ENCODE measurements around the gene IGSF9.

IGSF9 gene

DNA sequence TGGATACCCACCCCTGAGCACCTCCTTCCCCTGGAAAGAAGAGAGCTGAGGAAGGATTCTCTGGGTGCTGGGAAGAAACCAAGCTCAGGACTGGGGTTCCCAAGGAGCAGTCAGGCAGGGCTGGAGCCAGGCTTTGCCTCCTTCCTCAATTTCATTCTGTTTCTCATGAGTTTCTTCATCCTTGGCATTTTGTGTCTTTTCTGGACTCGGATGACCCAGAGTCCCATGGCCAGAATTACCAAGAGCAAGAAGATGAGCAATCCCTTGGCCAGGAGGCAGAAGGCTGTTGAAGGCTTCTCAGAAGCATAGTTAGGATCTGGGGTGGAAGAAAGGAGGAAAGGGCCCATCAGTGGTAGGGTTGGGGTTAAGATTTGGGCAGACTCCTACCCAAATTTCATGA, 6.1 kb upstream of the IGSF9 start:
- TF ChIP-seq, protein P1, sequence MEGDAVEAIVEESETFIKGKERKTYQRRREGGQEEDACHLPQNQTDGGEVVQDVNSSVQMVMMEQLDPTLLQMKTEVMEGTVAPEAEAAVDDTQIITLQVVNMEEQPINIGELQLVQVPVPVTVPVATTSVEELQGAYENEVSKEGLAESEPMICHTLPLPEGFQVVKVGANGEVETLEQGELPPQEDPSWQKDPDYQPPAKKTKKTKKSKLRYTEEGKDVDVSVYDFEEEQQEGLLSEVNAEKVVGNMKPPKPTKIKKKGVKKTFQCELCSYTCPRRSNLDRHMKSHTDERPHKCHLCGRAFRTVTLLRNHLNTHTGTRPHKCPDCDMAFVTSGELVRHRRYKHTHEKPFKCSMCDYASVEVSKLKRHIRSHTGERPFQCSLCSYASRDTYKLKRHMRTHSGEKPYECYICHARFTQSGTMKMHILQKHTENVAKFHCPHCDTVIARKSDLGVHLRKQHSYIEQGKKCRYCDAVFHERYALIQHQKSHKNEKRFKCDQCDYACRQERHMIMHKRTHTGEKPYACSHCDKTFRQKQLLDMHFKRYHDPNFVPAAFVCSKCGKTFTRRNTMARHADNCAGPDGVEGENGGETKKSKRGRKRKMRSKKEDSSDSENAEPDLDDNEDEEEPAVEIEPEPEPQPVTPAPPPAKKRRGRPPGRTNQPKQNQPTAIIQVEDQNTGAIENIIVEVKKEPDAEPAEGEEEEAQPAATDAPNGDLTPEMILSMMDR (IDR thresholded peaks at IDR 0.05), result no peak

DNA sequence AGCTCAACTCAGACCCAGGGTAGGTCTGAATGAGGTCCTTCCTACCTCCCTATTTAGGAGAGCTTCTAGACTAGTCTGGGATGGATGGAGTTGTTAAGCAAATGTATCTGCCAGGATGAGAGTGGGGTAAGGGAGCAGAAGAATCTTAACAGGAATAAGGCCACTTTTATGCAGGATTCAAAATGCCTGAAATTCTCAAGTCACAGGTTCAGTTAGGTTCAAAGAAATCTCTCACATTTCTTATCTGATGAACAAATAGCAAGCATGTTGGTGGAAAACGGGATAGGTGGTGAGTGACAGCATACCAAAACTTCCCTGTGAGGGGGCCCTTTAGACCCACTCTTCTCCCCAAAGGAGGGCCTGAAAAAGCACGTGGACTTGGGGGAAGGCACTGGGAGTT, 5.6 kb upstream of the IGSF9 start:
- TF ChIP-seq, protein P1 (IDR thresholded peaks at IDR 0.05), result no peak

DNA sequence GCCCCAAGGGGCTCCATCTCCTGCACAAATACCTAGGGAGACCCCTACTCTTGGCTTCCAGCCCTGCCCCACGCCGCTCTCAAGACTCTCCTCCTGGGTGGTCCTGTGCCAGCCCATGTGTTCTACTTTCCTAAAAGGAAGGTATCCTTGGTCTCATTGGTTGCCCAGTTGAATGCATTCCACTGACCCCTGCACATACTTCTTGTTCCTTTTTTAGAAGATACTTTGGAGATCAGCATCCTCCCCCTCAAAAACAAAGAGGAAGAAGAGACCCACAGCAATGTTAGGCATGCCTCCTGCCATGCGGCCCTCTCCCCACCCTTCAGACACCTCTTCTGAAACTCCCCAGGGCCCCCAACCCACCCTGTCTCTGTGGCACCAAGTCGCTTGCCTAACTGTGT, 4.6 kb upstream of the IGSF9 start:
- TF ChIP-seq, protein P1 (IDR thresholded peaks at IDR 0.05), result no peak

DNA sequence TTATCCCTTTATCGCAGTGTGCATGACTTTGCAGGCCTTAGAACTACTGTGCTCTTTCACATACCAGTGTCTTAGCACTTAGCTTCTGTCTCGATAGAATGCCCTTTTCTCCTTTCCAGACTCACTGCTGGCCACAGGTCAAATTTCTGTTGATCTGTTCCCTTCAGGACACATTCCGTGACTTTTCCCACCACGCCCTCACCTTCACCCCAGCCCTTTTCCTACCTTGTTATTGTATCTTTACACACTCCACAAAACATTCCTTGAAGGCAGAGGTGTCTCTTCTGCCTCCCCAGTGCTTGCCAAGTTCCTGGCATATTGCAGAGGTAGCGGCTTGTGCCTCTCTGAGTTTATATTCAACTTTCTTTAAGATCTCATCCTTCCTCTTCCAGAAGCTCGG, 3.7 kb upstream of the IGSF9 start:
- TF ChIP-seq, protein P1 (IDR thresholded peaks at IDR 0.05), result no peak

DNA sequence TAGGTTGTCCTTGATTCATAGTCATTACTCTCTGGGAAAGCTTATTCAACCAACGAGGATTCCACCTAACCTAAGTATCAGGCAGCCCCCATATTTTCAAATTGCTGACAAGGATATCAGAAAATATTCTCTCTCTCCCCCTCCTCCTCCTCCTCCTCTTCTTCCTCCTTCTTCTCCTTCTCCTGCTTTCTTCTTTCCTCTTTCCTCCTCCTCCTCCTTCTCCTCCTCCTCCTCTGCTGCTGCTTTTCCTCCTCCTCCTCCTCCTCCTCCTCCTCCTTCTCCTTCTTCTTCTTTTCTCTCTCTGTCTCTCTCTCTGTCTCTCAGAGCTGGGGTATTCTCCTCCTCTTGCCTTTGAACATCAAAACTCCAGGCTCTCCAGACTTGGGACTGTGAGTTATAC, 2.5 kb upstream of the IGSF9 start:
- TF ChIP-seq, protein P1 (IDR thresholded peaks at IDR 0.05), result no peak

DNA sequence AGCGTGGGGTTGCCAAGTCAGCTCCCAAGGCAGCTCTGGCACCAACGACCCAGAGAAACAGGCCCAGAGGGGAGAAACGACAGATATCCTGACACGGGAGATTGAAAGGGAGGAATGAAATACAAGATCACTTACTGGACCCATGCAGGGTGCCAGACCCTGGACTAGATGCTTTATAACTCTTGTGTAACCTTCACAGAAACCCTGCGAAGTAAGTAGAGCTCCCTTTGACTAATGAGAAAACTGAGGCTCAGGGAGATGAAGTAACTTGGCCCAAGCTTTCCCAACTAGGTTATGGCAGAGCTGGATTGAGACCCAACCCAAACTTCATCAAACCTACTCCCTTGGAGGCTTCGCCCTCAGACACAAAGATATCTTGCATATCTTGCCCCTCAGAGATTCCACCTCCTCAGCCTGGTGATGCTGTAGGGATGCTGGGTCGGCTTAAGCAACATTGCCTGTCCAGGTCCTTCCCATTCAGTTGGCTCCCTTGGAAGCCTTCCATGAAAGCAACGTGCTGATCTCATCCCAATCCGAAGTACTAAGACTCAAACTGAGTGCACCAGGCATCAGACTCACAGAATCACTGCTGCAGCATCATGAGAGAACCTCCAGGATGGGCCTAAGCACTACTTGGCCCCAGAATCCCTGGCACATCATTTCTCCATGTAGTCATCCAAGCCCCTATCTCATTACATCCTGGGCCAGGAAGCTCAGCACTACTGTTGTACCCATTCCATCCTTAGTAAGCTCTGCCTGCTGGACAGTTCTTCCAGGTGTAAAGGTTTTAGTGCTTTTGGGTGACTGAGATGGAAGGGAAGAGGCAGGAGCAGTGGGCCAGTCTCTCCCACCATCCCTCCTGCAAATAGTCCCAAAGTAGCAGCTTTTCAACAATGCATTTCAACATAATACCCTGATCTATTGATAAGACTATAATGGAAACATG, 1.1 kb upstream of the IGSF9 start:
- TF ChIP-seq, protein P1 (IDR thresholded peaks at IDR 0.05), result no peak

DNA sequence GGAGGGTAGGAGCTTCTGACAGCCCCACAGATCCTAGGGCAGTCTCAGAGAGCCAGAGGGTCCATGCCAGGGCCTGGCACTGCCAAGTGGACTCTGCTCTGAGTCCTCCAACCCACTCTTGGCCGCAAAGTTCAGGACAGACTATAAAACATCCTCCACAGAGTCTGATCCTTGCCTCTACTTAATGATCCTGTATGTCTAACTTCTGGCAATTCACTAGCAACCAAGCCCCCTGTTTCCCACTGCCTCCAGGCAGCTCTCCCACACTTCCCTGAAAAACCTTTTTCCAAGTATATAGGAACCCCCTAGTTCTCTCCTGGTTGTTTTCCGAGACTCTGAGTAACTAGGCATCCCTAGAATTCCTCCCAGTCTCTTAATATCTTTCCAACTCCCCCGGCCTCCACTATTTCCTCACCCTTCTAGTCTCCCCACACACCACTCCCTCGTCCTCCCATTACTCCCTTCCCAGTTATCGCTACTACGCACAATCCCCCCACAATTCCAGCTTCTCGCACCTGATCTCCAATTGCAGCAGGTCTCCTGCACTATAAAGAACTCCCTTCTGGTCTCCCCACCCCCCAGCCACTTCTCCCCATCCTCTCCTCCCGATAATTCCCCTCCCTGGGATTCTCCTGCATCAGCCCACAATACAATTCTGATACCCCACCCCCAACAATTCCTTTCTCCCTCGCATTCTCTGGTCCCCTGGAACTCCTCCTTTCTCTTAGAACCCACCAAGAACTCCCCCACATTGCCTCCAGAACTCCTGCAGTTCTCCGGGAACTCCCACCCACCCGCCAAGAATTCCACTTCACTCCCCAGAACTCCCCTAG, 574 bp downstream of the IGSF9 start:
- TF ChIP-seq, protein P1 (IDR thresholded peaks at IDR 0.05), result no peak

Data from LNCAP (cell line).